HG03565 (cell line): ENCODE measurements around the gene CAMSAP1.
"Not testable (repeated sequence)": the region's sequence is repeated elsewhere in the genome, so short reads cannot be mapped to it uniquely, and the experiment has no call there.

ENCODE experiments used
- ATAC-seq: cut with Tn5 transposase; IDR thresholded peaks from one replicate; pipeline ENCODE4 v1.9.1; 2021; ENCODE audit warnings: mild to moderate bottlenecking, moderate library complexity; ENCODE audit not compliant: unreplicated experiment

The CAMSAP1 gene

DNA sequence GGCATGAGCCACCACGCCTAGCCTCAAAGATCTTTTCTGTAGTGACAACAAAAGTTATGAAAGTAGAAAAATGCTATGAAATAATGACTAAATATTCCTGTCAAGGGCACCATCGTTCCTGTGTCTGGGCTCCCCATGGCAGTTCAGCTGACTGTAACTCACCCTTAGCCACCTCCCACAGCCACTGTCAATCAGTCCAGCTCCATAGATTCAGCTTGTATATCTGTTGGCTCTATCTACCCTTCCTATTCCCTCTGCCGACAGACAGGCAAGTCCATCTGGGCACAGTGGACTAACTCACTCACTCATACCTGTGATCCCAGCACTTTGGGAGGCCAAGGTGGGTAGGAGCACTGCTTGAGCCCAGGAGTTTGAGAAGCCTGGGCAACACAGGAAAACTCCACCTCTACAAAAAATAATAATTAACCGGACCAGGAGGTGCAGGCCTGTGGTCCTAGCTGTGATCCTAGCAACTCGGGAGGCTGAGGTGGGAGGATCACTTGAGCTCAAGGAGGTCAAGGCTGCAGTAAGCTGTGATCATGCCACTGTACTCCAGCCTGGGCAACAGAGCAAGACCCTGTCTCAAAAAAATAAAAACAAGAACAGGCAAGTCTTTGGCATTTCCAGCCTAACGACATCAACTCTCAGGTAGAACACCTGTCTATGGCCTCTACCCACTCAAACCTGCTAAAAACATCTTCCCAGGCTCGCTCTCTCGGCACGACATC lies 6.2 kb downstream of the CAMSAP1 start:
- no peak for ATAC-seq

DNA sequence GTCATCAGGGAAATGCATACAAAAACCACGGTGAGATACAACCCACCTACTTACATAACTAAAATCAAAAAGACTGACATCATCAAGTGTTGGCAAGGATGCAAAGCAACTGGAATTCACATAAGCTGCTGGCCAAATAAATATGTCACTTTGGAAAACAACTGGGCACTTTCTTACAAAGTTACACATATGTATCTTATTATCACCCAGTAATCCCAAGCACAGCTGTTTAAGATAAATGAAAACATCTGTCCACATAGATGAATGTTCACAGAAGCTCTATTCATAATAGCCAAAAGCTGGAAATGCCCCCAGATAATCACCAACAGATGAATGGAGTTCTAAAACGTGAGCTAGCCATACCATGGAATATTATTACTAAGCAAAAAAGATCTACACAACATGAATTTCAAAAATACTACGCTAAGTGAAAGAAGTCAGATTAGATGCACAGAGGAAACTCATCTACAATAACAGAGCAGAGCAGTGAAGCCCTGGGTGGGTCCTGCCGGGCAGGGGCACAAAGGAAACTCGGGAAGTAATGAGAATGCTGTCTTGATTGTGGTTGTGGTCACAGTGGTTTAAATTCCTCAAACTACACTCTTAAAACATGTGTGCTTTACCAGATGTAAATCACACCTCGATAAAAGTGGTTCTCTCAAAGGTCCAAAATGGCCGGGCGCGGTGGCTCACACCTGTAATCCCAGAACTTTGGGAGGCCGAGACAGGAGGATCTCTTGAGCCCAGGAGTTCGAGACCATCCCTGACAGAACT lies 8.5 kb downstream of the CAMSAP1 start:
- no peak for ATAC-seq

DNA sequence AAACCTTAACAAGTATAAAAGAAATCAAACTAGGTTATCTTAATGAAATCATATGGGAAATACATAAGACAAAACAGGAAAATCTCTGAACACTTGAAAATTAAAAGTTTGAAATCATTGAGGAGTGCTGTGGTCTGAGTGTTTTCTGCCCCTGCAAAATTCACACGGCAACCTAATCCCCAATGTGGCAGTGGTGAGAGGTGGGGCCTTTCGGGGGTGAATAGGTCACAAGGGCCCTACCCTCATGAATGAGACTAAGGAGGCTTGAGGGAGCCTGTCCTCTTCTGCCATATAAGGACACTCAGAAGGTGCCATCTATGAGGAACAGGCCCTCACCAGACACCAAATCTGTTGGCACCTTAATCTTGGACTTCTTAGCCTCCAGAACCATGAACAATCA lies 10.7 kb downstream of the CAMSAP1 start:
- no peak for ATAC-seq

DNA sequence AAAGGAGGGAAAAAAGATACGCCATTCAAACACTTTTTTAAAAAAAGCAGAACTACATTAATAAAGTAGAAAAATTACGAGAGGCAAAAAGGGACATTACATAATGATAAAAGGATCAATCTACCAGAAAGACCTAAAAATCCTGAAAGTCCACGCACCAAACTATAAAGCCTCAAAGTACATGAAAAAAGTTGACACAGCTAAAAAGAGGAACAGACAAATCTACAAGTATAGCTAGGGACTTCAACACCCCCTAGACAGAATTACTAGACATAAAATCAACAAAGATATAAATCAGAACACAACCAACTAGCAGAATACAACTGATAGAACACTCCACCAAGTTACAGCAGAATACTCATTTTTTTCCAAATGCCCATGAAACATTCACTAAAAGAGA lies 11.1 kb downstream of the CAMSAP1 start:
- no peak for ATAC-seq

DNA sequence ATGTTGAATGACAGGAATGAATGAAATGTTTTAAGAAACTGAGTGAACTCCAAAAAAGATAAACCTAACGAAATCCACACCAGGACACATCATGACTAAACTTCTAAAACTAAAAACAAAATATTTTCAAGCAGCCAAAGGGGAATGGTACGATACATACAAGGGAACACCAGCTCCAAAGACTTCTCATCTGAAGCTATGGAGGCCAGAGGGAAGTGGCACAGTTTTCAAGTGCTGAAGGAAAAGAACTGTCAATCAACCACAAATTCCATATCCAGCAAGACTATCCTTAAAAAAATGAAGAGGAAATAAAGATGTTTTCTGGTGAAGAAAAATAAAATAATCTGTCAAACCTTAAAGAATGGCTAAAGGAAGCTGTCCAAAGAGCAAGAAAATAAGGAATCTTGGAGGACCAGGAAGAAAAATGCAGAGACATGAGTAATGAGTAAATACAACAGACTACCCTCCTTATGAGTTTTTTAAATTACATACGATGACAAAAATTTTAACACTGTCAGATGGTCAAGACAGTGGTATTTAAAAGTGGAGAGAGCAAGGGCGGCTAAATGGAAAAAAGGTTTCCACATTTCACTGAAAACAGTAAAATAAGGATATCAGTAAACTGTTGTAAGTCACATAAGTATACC lies 12.0 kb downstream of the CAMSAP1 start:
- ATAC-seq = no peak

DNA sequence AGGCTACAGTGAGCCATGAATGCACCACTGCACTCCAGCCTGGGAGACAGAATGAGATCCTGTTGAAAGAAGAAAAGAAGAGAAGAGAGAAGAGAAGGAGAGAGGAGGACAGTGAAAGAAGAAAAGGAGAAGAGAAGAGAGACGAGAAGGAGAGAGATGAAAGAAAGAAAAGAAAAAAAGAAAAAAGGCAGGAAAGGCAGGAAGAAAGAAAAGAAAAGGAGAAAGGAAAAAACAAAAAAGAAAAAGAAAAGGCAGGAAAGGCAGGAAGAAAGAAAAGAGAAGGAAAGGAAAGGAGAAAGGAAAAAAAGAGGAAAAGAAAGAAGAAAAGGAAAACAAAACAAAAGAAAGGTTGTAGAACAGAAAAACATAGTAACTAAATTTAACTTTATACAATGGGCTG lies 14.2 kb downstream of the CAMSAP1 start:
- no peak for ATAC-seq

DNA sequence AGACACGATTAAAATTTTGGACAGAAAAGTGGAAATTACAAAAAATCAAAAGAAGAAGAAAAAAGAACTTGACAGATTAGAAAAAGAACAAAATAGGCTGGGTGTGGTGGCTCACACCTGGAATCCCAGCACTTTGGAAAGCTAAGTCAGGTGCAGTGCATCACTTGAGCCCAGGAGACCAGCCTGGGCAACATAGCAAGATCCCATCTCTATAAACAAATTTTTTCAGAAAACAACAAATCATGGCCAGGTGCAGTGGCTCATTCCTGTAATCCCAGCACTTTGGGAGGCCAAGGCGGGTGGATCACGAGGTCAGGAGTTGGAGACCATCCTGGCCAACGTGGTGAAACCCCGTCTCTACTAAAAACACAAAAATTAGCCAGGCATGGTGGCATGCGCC lies 15.0 kb downstream of the CAMSAP1 start:
- not testable (repeated sequence) for ATAC-seq

DNA sequence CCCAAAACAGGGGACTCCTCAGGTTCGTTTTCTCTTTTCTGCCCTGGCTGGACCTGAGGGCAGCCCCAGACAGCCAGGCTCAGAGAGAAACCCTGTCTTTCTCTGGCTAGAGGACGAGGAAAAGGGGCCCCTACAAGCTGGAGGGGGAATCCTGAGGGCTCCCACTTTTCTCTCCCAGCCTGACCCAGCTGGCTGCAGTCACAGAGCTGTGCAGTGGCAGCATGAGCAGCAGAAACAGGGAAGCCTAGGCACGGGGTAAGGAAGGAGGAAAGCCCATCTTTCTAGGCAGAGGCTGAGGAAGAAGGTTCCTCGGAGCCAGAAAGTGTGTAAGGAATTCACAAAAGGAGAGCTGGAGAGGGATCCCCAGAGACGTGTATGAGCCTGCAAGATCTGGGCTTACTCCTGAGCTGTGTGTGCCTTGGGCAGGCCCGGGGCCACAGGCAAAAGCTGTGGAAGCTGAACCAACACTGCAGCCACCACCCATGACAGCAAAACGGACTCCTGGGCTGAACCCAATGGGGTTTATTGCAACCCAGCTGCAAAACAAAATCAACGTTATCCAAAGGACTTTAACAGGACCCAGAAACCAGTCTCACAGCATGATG lies 16.2 kb downstream of the CAMSAP1 start:
- no peak for ATAC-seq

DNA sequence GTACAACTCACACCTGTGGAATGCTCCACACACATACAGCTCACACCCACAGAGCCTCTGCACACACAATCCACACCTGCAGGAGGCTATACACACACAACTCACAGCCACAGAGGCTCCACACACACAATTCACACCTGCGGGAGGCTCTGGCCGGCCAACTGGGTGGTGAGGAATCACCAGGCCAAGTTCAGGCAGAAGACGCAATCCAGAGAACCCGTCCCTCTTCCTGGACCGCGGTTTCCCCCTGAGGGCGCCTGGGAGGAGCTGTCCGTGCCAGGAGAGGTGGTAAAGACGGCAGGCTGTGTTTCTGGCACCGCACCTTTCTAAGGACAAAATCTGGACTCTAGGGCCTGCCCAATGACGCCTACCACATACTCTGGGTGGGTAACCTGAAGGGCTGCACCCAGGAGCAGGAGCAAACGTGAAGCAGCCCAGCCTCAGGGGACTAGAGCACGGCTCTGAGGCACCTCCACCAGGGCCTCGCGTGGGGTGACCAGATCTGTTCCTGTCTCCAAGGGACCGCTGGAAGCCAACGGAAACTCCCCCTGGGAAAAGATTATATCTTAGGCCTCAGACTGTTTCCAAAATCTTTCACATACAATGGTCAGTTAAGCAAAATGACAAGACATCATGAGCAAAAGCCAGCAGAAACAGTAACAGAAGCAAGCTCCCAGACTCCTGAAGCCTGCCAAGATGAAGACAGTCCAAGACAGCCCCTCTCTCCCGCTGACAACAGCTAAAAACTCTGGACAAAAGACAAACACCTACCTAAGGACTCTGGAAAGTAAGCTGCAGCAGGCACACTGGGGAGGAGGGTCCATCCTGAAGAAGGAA lies 16.9 kb downstream of the CAMSAP1 start:
- ATAC-seq = no peak

DNA sequence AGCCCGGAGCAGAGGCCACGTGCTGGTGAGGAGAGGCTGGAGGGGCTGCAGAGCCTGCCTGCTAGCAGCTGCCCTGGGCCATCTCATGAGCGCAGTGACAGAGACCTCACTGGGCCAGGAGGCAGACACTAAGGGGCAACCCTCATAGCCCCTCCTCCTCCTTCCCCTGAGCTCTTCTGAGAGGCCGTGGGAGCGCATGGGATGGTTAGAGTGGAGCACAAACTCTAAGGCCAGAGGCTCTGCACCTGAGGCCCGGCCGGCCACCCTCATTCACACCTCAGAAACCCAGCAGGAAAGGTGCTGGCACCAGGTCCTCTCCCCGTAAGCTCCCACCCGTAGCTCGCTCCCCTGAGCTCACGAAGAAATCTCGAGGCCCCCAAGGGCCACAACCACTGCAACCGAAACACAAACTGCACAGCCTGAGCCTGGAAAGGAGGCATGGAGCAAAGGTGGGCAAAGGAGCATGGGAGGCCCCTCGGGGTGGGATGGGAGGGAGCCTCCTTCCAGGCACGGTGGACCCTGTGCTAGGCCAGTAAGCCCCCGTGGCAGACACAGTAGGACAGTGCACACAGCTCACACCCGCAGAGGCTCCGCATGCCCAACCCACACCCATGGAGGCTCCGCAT lies 17.7 kb downstream of the CAMSAP1 start:
- ATAC-seq = no peak

DNA sequence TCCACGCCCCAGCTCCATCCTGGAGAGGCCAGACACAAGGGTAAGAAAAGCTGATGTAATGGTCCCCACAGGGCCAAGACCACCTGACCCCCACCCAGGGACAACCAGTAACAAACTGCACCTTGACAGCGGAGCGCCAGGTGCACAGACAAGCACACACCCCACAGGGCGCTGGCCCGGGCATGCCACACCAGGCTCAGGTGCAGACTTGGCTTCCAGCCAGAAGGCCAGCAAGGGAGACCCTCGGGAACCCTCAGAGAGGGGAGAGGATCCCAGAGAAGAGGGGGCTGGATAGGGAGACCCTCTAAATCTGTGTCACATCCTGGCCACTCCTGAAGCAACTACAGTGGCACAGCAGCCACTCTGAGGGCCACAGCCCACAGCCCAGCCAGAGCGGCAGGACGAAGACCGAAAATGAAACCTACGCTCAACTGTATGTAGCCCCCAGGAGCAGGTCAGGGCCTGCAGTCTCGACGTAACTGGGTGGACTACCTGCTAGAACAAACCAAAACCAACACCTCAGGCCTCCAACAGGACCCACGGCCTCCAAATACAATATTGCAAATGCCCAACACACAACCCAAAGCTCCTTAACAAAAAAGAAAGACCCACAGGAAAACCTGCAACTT lies 18.5 kb downstream of the CAMSAP1 start:
- no peak for ATAC-seq

DNA sequence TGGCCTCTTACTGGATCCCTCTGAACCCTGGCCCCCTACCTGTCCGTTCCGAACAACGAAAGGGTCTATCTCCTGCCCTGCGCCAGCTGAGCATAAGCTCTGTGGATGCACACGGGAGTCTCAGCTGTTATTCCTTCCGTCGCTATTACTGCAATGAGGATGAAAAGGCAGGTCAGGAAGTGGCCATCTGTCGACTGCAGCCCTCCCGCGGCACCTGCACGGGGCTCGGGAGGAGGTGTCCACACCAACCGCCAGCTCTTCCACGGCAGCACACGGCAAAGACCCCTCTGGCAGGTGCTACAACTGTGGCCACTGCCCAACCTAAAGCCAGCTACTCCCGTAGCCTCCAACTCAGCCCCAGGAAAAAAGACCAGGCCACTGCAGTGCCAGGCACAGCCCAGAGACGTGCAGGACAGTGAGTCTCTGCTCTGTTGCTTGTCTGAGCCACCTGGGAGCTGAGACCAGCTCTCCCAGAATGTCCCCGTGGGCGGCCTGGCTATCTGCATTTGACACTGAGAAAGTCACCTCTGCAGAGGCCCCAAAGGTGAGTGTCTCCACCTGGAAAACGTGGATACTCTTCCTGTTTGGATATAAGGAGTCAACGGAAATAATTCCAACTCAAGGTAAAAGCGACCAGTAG lies 19.1 kb downstream of the CAMSAP1 start:
- ATAC-seq = no peak

DNA sequence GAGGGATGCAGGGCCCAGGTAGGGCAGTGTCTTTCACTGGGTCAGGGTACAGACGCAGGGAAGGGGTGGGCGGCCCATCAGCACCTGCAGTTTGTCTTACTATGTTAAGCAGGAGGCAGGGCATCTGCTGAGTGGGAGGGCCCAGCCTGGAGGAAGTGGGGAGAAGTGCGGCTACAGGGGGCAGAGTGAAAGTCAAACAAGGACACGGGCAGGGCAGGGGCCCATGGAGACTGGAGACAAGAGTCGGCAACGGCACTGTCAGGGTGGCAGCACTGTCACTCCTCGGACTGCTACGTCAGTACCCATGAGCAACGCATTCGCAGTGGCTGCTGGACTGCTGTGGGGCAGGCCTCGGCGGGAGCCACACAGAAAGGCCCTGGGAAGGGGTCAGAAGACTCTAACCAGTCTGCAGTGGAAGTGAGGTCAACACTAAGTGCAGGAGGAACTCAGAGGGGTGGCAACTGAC lies 19.7 kb downstream of the CAMSAP1 start:
- ATAC-seq = no peak

DNA sequence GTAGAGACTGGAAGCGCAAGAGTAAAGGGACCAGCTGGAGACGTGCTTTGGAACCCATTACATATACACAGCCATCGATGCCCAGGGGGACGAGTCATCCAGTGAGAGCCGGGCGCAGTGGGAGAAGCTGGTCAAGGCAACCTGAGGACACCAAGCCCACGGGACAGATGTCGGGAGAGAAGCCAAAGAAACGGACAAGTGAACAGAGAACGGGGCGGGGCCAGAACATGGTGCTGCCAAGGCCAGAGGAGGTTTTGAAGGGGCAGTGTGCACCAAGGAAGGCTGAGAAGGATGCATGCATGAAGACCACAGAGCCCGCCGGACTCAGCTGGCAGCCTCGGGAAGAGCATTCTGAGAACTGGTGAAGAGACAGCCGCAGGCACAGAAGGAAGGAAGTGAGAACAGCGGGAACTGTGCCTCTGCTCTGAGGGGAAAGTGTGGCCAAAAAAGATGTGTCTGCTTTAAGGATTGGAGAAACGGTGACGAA lies 20.3 kb downstream of the CAMSAP1 start:
- no peak for ATAC-seq

DNA sequence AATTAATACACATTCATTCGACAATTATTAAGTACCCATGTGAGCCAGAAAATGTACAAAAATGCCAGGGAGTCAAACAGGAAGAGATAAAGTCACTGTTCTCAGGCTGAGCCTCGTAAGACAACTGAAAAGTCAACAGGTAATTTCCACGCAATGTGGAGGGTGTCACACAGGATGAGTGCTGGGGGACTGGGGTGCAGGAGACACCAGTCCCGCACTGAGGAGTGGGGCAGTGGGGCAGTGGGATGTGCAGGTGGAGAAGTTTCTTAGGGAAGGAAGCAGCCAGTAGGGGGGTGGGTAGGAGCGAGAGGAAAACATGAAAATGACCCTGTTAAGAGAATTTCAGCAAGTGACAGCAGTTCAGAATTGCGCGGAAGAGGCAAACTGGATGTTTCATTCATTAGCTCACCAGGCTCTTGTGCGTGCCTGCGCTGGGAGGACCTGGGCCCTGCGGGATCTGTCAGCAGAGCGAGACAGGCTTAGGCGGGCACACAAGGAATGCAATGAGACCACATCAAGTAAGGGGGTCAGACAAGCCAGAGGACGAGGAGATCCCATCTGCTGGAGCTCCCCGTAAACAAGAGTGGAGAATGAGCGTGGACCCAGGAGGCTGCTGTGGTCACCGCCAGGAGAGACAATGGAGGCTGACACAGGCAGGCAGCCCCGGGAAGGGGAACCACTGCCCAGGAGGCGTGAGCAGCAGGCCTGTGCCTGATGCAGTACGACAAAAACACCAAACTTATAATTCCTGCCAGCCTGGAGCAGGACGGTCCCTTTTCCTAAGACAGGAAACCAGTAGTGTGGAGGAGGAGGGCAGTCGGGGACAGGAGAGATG lies 21.0 kb downstream of the CAMSAP1 start:
- no peak for ATAC-seq

DNA sequence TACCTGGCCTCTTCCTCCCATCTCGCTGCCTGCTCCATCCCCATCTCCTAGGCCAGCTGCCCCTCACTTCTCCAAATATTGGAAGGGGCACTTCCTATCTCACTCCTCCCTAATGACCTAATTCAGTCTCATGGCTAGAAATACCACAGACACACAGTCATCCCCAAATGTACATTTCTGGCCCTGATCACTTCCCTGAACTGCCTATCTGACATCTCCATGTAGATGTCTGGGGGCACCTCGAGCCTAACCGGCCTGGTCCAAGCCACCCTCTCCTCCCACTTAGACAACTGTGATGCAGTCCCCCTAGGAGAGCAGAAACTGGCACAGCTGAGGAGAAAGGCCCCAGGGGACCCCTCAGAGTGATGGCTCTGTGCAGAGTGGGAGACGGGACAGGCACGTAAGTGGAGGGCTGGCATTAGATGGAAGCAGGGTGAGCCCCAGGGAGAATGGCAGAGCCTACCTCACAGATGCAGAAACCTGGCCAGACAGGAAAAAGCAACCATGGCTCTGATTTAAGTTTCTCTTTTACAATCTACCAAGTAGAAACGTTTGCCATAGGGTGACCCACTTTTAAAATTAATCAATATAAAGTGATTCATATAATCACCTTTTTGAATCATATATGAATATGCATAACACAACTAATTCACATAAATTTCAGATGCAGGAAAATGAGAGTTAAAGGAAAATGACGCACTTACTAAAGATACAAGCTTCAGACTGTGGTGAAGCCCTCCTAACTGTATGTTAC lies 22.1 kb downstream of the CAMSAP1 start:
- no peak for ATAC-seq

DNA sequence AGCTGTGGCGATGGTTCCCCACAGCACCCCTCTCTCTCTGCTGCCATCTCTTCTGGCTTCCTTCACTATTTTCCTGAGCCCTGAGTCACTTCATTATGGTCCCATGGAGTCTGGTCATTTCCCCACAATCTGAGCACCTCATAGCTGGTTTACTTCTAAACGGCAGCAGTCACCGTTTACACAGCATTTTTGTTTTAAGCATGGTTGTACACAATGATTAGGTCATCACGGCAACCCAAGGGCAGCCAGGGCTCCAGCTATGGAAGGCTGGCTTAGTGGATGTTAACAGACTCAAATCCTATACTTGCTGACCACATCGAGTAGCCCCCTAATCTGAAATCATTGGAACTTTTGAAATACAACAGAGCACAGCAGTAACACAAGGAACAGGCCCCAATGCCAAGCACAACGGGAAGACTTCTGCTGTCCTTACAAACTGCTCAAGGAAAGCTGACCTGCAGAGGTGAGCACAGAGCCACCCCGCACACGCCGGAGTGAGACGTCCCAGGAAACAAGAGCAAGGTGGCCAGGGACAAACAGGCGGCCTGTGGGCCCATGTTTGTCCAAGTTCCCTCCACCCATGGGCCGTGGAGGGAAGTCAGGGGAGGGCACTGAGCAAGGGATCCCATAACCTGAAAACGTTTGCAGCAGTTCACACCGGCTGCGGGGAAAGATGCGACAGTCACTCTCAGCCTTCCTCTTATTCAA lies 22.9 kb downstream of the CAMSAP1 start:
- ATAC-seq = no peak
